H1 (cell line): Measurements from ENCODE around the gene OR10T2. TPM values are rescaled to one million over a fixed set of nuclear protein-coding genes. Genes with fewer than 3 reads are reported as not detected.

Source experiments
- CTCF ChIA-PET: fragments of 300-600 bp; sonication (Branson Sonifier 250); formaldehyde crosslinking; loops from one replicate; lab custom pipeline; 2021; ENCODE audit not compliant: partially characterized antibody; lab: Charles Lee
- POLR2A ChIA-PET: fragments of 300-600 bp; sonication (Branson Sonifier 250); formaldehyde crosslinking; loops from one replicate; lab custom pipeline; 2021; ENCODE audit warnings: inconsistent platforms; ENCODE audit not compliant: partially characterized antibody; lab: Charles Lee
- DNase-seq, 2 experiments: peaks; one replicate each; pipeline versions ENCODE4 v3.0.0 to v3.0.0-alpha.2; 2010 to 2022; ENCODE audit warnings: low spot score in 2 of 2, low read depth in 1 of 2, mixed read lengths in 1 of 2
- FAIRE-seq: peaks from 2 replicates; lab custom pipeline; 2011; peaks lifted over from hg19 to GRCh38; lab: Jason Lieb, UNC
- H2AFZ ChIP-seq: 2 replicates; pipeline ENCODE4 v1.8.1; 2012; ENCODE audit warnings: low read length, inconsistent platforms
- H2AK5ac ChIP-seq: 2 replicates; pipeline ENCODE4 v1.6.1; 2013; ENCODE audit warnings: low read depth, low read length
- H2BK120ac ChIP-seq: replicated peaks from 2 replicates; pipeline ENCODE3; 2013; ENCODE audit warnings: low read depth, low read length, inconsistent platforms
- H2BK12ac ChIP-seq: 2 replicates; pipeline ENCODE4 v1.6.1; 2013; ENCODE audit warnings: low read depth, low read length
- H2BK15ac ChIP-seq: 2 replicates; pipeline ENCODE4 v1.6.1; 2013; ENCODE audit warnings: low read length
- H2BK20ac ChIP-seq: 2 replicates; pipeline ENCODE4 v1.6.1; 2013; ENCODE audit warnings: low read length
- H2BK5ac ChIP-seq: 2 replicates; pipeline ENCODE4 v1.6.1; 2013; ENCODE audit warnings: low read depth, low read length
- H3K14ac ChIP-seq: 2 replicates; pipeline ENCODE4 v1.6.1; 2013; ENCODE audit warnings: inconsistent platforms; ENCODE audit not compliant: insufficient read length
- H3K18ac ChIP-seq: 2 replicates; pipeline ENCODE4 v1.6.1; 2013; ENCODE audit warnings: low read length; ENCODE audit errors: extremely low read depth
- H3K23ac ChIP-seq: 2 replicates; pipeline ENCODE4 v1.6.1; 2013; ENCODE audit warnings: inconsistent platforms; ENCODE audit not compliant: insufficient read length
- H3K23me2 ChIP-seq: 2 replicates; pipeline ENCODE4 v1.6.1; 2013; ENCODE audit warnings: low read depth, low read length
- H3K27ac ChIP-seq: 2 replicates; pipeline ENCODE4 v1.6.1; 2011; ENCODE audit warnings: low read depth, low read length, inconsistent platforms
- H3K27me3 ChIP-seq, 4 experiments: replicated peaks in 1 of 4; 1 replicate in 1 of 4; 2 replicates in 3 of 4; pipeline versions ENCODE4 v1.6.1 to v1.8.1; 2011 to 2013; ENCODE audit warnings: low read length in 3 of 4, mild to moderate bottlenecking in 3 of 4, inconsistent platforms in 2 of 4, mixed read lengths in 2 of 4, moderate library complexity in 1 of 4; ENCODE audit not compliant: control insufficient read depth in 3 of 4, insufficient read depth in 3 of 4; ENCODE audit errors: extremely low read depth in 1 of 4
- H3K36me3 ChIP-seq, 4 experiments: 2 replicates each; pipeline versions ENCODE4 v1.6.1 to v1.8.1; 2011 to 2013; ENCODE audit warnings: mild to moderate bottlenecking in 4 of 4, low read length in 3 of 4, moderate library complexity in 2 of 4, control low read depth in 1 of 4, inconsistent platforms in 1 of 4; ENCODE audit not compliant: insufficient read depth in 4 of 4, control insufficient read depth in 2 of 4
- H3K4ac ChIP-seq: replicated peaks from 2 replicates; pipeline ENCODE3; 2013; ENCODE audit warnings: low read length, low read depth, mixed read lengths, inconsistent platforms; ENCODE audit not compliant: insufficient read length
- H3K4me1 ChIP-seq, 4 experiments: replicated peaks in 1 of 4; 1 replicate in 1 of 4; 2 replicates in 3 of 4; pipeline versions ENCODE4 v1.6.1 to v1.8.1; 2011 to 2013; ENCODE audit warnings: low read length in 3 of 4, inconsistent platforms in 2 of 4, mixed read lengths in 1 of 4; ENCODE audit not compliant: insufficient read depth in 4 of 4, control insufficient read depth in 3 of 4
- H3K4me2 ChIP-seq, 2 experiments: 2 replicates each; pipeline versions ENCODE4 v1.6.1 to v1.8.1; 2011 to 2013; ENCODE audit warnings: low read depth in 2 of 2, low read length in 2 of 2, control low read depth in 1 of 2, inconsistent platforms in 1 of 2, mild to moderate bottlenecking in 1 of 2; ENCODE audit not compliant: insufficient read depth in 1 of 2
- H3K4me3 ChIP-seq, 4 experiments: fragments of 200-600, 300-600 bp in 1 of 4; sonication (generic), shearing (Covaris generic), sonication (Bioruptor Twin) in 1 of 4; 2 replicates each; pipeline versions ENCODE4 v1.5.1 to v1.8.1; 2011 to 2016; ENCODE audit warnings: low read length in 4 of 4, low read depth in 3 of 4, control low read depth in 2 of 4, inconsistent platforms in 2 of 4, mild to moderate bottlenecking in 2 of 4, mixed read lengths in 1 of 4, moderate library complexity in 1 of 4; ENCODE audit not compliant: insufficient read depth in 2 of 4; ENCODE audit errors: extremely low read depth in 1 of 4
- H3K56ac ChIP-seq: replicated peaks from 2 replicates; pipeline ENCODE3; 2013; ENCODE audit warnings: low read depth, mild to moderate bottlenecking, mixed read lengths, low read length, inconsistent platforms; ENCODE audit not compliant: insufficient read length
- H3K79me1 ChIP-seq: 2 replicates; pipeline ENCODE4 v1.6.1; 2013; ENCODE audit warnings: low read depth, low read length, control low read depth
- H3K79me2 ChIP-seq, 2 experiments: 2 replicates each; pipeline versions ENCODE4 v1.6.1 to v1.8.1; 2012 to 2013; ENCODE audit warnings: low read length in 2 of 2, mild to moderate bottlenecking in 2 of 2, inconsistent platforms in 1 of 2; ENCODE audit not compliant: insufficient read depth in 2 of 2, control insufficient read depth in 1 of 2
- H3K9ac ChIP-seq, 4 experiments: replicated peaks in 1 of 4; 1 replicate in 1 of 4; 2 replicates in 3 of 4; pipeline versions ENCODE4 v1.6.1 to v1.8.1; 2011 to 2013; ENCODE audit warnings: low read depth in 3 of 4, low read length in 3 of 4, control low read depth in 2 of 4, mild to moderate bottlenecking in 2 of 4, moderate library complexity in 2 of 4, inconsistent platforms in 1 of 4; ENCODE audit errors: extremely low read depth in 1 of 4
- H3K9me3 ChIP-seq, 2 experiments: 2 replicates each; pipeline versions ENCODE4 v1.6.1 to v1.8.1; 2012 to 2013; ENCODE audit warnings: mild to moderate bottlenecking in 2 of 2, moderate library complexity in 2 of 2, control low read depth in 1 of 2, inconsistent platforms in 1 of 2, low read depth in 1 of 2, low read length in 1 of 2, mixed read lengths in 1 of 2; ENCODE audit not compliant: insufficient read depth in 2 of 2
- H4K20me1 ChIP-seq, 2 experiments: replicated peaks in 1 of 2; 2 replicates each; pipeline versions ENCODE3 to v1.8.1; 2011 to 2013; ENCODE audit warnings: inconsistent platforms in 2 of 2, low read length in 2 of 2, mild to moderate bottlenecking in 1 of 2; ENCODE audit not compliant: insufficient read depth in 2 of 2, control insufficient read depth in 1 of 2
- H4K5ac ChIP-seq: 2 replicates; pipeline ENCODE4 v1.6.1; 2013; ENCODE audit warnings: low read length, low read depth, mixed read lengths, inconsistent platforms; ENCODE audit not compliant: insufficient read length
- H4K8ac ChIP-seq: 2 replicates; pipeline ENCODE4 v1.8.0; 2013; ENCODE audit warnings: mild to moderate bottlenecking, moderate library complexity, low read length, inconsistent platforms; ENCODE audit not compliant: insufficient read depth; ENCODE audit errors: extremely low read depth
- H4K91ac ChIP-seq: replicated peaks from 2 replicates; pipeline ENCODE3; 2013; ENCODE audit warnings: low read length, mixed read lengths, inconsistent platforms; ENCODE audit not compliant: insufficient read length
- BCL11A ChIP-seq, 2 experiments: IDR thresholded peaks; one replicate each; pipeline ENCODE4 v1.6.1; 2011; ENCODE audit warnings: low read depth in 2 of 2, low read length in 2 of 2, mild to moderate bottlenecking in 2 of 2
- KDM1A ChIP-seq: fragments of 200-600, 300-600 bp; sonication (generic); IDR thresholded peaks from 2 replicates; pipeline ENCODE4 v1.7.1; 2016; ENCODE audit warnings: mild to moderate bottlenecking, low read length, borderline replicate concordance
- POU5F1 ChIP-seq: IDR thresholded peaks from 2 replicates; pipeline ENCODE4 v1.6.1; 2011; ENCODE audit warnings: low read depth, mild to moderate bottlenecking, low read length, moderate library complexity
- SAP30 ChIP-seq: fragments of 300-600 bp; sonication (generic); IDR thresholded peaks from 2 replicates; pipeline ENCODE4 v1.7.1; 2012; ENCODE audit warnings: low read length, moderate library complexity, mild to moderate bottlenecking, inconsistent platforms; ENCODE audit not compliant: insufficient read depth, insufficient replicate concordance
- SIN3A ChIP-seq, 2 experiments: IDR thresholded peaks in 1 of 2; conservative IDR thresholded peaks in 1 of 2; 2 replicates each; pipeline ENCODE4 v1.6.1; 2011 to 2012; ENCODE audit warnings: low read length in 2 of 2, improper control_type of control experiment in 1 of 2, low read depth in 1 of 2, mild to moderate bottlenecking in 1 of 2
- SP1 ChIP-seq: IDR thresholded peaks from 2 replicates; pipeline ENCODE4 v1.6.1; 2011; ENCODE audit warnings: low read depth, low read length
- WGBS, 2 experiments: shearing (Covaris generic) in 1 of 2; methylation state at CpG; one replicate each; pipeline versions ENCODE4 v1.1.6 to v1.1.7; 2013 to 2015; ENCODE audit warnings: low lambda C conversion rate in 2 of 2, mixed read lengths in 2 of 2, inconsistent platforms in 1 of 2, low coverage in 1 of 2, missing lambda C conversion rate in 1 of 2; ENCODE audit not compliant: insufficient replicate concordance in 2 of 2, insufficient coverage in 1 of 2, insufficient read length in 1 of 2; ENCODE audit errors: extremely low coverage in 1 of 2, missing lambda C conversion rate in 1 of 2; 5-methylcytosine and 5-hydroxymethylcytosine counted together
- polyA plus RNA-seq, 7 experiments: library from polyadenylated mRNA; depleted of rRNA in 3 of 7; stranded (reverse) in 5 of 7; unstranded in 2 of 7; fragments of >200 nt in 5 of 7; fragments of 200-250 nt in 2 of 7; gene quantifications; 1 replicate in 5 of 7; 2 replicates in 1 of 7; 4 replicates in 1 of 7; pipeline versions ENCODE4 v1.2.1 to v1.2.3, GENCODE V29; 2011 to 2013; ENCODE audit warnings: missing spikeins in 2 of 7, mixed read lengths in 2 of 7
- total RNA-seq: library from RNA; stranded (reverse); fragmentation: NEBNext Ultra II Directional; extraction: Animal tissue kit (Norgen Biotek cat#: 25700); gene quantifications from 2 replicates; pipeline ENCODE4 v1.2.1, GENCODE V29; 2021
- TF ChIP-seq, protein P1 (sequence below): IDR thresholded peaks from 2 replicates; pipeline ENCODE4 v1.6.1; 2012; ENCODE audit warnings: inconsistent platforms

The OR10T2 gene
- total and polyA plus RNA-seq, 2 of the 8 experiments (the other 6 are each of a cell fraction or from before 2014, with no cell fraction given) = not detected

DNA sequence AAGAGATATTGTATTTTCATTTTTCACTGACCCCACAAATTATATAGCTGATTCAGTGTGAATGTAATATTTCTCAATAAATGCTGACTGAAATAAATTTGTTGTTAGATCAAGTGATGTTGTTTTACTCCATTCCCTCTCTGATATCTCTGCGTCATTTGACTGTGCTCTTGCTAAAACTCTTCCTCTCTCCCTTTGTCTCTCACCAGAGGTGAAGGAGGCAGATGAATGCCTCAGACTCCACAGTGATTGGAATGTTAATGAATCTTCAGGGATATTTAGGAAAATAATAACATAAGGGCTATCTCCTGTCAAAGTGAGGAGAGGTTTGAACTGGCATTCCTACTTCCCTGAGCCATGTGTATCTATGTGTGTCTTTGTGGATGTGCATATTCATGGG is 41.8 kb downstream of the OR10T2 start:
- H3K4me3 ChIP-seq = no peak overlapping the region
- H2BK15ac ChIP-seq = no peak overlapping the region
- H4K5ac ChIP-seq = no peak overlapping the region
- H4K91ac ChIP-seq = no peak overlapping the region
- H2AFZ ChIP-seq = no peak overlapping the region
- H3K79me2 ChIP-seq = no peaks in the 10 kb centered on the region
- H3K23me2 ChIP-seq = no peaks in the 10 kb centered on the region
- no peaks in the 10 kb centered on the region for H3K36me3 ChIP-seq
- no peak overlapping the region for H2BK5ac ChIP-seq
- H3K56ac ChIP-seq = no peak overlapping the region
- H2BK120ac ChIP-seq = no peak overlapping the region
- FAIRE-seq (no peak), DNase-seq (no peak)
- H2BK20ac ChIP-seq = no peak overlapping the region
- no peak overlapping the region for H3K9ac ChIP-seq
- POLR2A ChIA-PET = no interaction called here
- no peak overlapping the region for H3K14ac ChIP-seq
- no peaks in the 10 kb centered on the region for H4K20me1 ChIP-seq
- no peaks in the 10 kb centered on the region for H3K4me1 ChIP-seq
- H3K27ac ChIP-seq = no peak overlapping the region
- WGBS, 2 experiments = 92% methylated on average over 1 of the region's 1 CpG; no CpG with 5 or more reads in 1 of the 2 experiments
- H3K27me3 ChIP-seq = no peaks in the 10 kb centered on the region
- H3K18ac ChIP-seq = no peak overlapping the region
- H2BK12ac ChIP-seq = no peak overlapping the region
- H2AK5ac ChIP-seq = no peak overlapping the region
- H4K8ac ChIP-seq = no peak overlapping the region
- no peaks in the 10 kb centered on the region for H3K9me3 ChIP-seq
- H3K4ac ChIP-seq = no peak overlapping the region
- no peak overlapping the region for H3K23ac ChIP-seq
- no peak overlapping the region for H3K4me2 ChIP-seq
- H3K79me1 ChIP-seq = no peaks in the 10 kb centered on the region
- TF ChIP-seq, protein P1, sequence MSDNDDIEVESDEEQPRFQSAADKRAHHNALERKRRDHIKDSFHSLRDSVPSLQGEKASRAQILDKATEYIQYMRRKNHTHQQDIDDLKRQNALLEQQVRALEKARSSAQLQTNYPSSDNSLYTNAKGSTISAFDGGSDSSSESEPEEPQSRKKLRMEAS = no peak
- no peak for TF ChIP-seq SIN3A (conservative IDR thresholded peaks at IDR 0.05 in 1 of 2, IDR thresholded peaks at IDR 0.05 in 1 of 2; ENCODE audit: low read depth in 1 of 2, low read length in 2 of 2)
- TF ChIP-seq BCL11A (IDR thresholded peaks at IDR 0.05; ENCODE audit: low read depth in 2 of 2, low read length in 2 of 2) = no peak
- TF ChIP-seq SP1 = no peak
- TF ChIP-seq POU5F1 = no peak
- no peak for TF ChIP-seq KDM1A
- no peak for TF ChIP-seq SAP30
- CTCF ChIA-PET = interaction anchor here (0.6 to 1.9 kb wide), 3 partner anchors 9 to 166 kb away, joined by 3 to 4 read pairs (median 4); no protein-coding TSS in a partner anchor
